ENCODE data around the gene TBC1D13. TPM values are rescaled to one million over a fixed set of nuclear protein-coding genes. Genes with fewer than 3 reads are reported as not detected.

TBC1D13 gene
- total RNA-seq, 1 experiment from 2014 or later = 10.9 TPM

DNA sequence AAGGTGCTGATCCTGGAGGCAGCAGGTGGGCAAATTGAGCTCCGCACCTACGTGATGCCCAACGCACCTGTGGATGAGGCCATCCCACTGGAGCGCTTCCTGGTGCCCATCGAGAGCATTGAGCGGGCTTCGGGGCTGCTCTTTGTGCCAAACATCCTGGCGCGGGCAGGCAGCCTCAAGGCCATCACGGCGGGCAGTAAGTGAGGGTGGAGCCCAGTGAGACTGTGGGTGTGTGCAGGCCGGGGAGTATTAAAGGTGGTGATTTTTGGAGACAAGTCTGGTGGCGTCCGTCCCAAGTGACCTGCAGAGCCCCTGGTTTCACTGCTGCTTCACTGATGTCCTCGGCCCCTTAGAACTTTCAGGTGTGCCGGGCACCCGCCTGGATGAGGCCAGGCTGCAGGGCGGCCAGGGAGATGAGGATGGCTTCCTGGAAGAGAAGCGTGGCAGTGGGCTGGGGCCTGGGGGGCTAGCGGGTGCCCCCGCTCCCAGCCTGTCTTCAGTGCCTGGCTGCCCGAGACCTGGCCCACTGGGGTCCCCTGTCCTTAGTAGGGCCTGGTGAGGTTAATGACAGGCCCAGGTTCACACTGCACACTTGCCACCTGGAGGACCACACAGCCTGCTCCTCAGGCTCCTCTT is 35.5 kb downstream of the TBC1D13 start:
- Mint-ChIP-seq H3K9me3 (ENCODE audit: unreplicated experiment) (no peaks in the 10 kb centered on the region), H3K4me1 (ENCODE audit: insufficient read depth, unreplicated experiment) (peaks cover 6% of the 10 kb centered on the region), H3K36me3 (ENCODE audit: insufficient read depth, unreplicated experiment) (peaks cover 38% of the 10 kb centered on the region), H3K27ac (ENCODE audit: low read depth, unreplicated experiment) (no peak overlapping the region), H3K27me3 (ENCODE audit: insufficient read depth, unreplicated experiment) (no peaks in the 10 kb centered on the region), H3K4me3 (ENCODE audit: unreplicated experiment) (no peak overlapping the region)
- BruUV-seq (replicated peaks) = no TSS peak
- no peak for DNase-seq (ENCODE audit: unreplicated experiment)
- ChIA-PET POLR2A (no interaction called here), CTCF (interaction anchor here (0.6 kb wide), 1 partner anchor 49 kb away, joined by 3 read pairs; no protein-coding TSS in a partner anchor)
- intact Hi-C loops (cut with micrococcal nuclease) = no loop called here
- no peak for TF ChIP-seq CTCF (IDR thresholded peaks at IDR 0.05; ENCODE audit: unreplicated experiment)

DNA sequence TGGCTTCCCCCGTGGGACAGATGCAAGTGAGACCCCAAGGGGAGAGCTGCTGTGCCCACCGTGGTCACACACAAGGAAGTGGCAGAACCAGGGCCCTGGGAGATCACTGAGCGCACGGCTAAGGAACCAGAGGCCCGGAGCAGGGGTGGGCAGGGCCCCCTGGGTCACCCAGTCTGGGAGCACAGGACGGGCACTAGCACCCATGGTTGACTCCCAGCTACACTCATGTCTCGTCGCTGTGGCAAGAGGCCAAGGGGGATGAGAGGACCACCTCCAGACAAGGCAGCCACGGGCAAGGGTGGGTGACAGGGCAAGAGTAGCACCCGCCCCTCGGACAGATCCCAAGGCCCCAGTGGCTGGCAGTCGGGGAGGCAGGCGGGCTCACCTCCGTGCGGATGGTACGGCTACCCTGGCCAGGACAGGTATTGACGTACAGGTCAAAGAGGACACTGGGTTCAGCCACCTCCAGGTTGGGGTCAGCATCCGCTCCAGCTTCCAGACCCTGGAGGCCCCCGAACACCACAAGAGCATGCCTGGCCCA is 36.4 kb downstream of the TBC1D13 start:
- peaks cover 7% of the 10 kb centered on the region for H3K4me1 Mint-ChIP-seq (ENCODE audit: insufficient read depth, unreplicated experiment)
- intact Hi-C loops (cut with micrococcal nuclease) = no loop called here
- ChIA-PET POLR2A (no interaction called here), CTCF (interaction anchor here (0.6 kb wide), 2 partner anchors 50 to 187 kb away, joined by 3 read pairs; no protein-coding TSS in a partner anchor)
- no peaks in the 10 kb centered on the region for H3K27me3 Mint-ChIP-seq (ENCODE audit: insufficient read depth, unreplicated experiment)
- BruUV-seq (replicated peaks) = no TSS peak
- no peak overlapping the region for H3K4me3 Mint-ChIP-seq (ENCODE audit: unreplicated experiment)
- peaks cover 34% of the 10 kb centered on the region for H3K36me3 Mint-ChIP-seq (ENCODE audit: insufficient read depth, unreplicated experiment)
- H3K9me3 Mint-ChIP-seq (ENCODE audit: unreplicated experiment) = no peaks in the 10 kb centered on the region
- no peak for TF ChIP-seq CTCF (IDR thresholded peaks at IDR 0.05; ENCODE audit: unreplicated experiment)
- DNase-seq (ENCODE audit: unreplicated experiment) = no peak
- H3K27ac Mint-ChIP-seq (ENCODE audit: low read depth, unreplicated experiment) = no peak overlapping the region

- H3K36me3 Mint-ChIP-seq (ENCODE audit: insufficient read depth, unreplicated experiment) = peaks cover 34% of the 10 kb centered on the region
- ChIA-PET POLR2A (no interaction called here), CTCF (interaction anchor here (0.6 kb wide), 1 partner anchor 188 kb away, joined by 3 read pairs; no protein-coding TSS in a partner anchor)
- H3K27me3 Mint-ChIP-seq (ENCODE audit: insufficient read depth, unreplicated experiment) = no peaks in the 10 kb centered on the region
- BruUV-seq (replicated peaks) = no TSS peak
- no peak overlapping the region for H3K4me3 Mint-ChIP-seq (ENCODE audit: unreplicated experiment)
- H3K27ac Mint-ChIP-seq (ENCODE audit: low read depth, unreplicated experiment) = no peak overlapping the region
- no peak for DNase-seq (ENCODE audit: unreplicated experiment)
- H3K9me3 Mint-ChIP-seq (ENCODE audit: unreplicated experiment) = no peaks in the 10 kb centered on the region
- intact Hi-C loops (cut with micrococcal nuclease) = no loop called here
- no peak for TF ChIP-seq CTCF (IDR thresholded peaks at IDR 0.05; ENCODE audit: unreplicated experiment)
- peaks cover 12% of the 10 kb centered on the region for H3K4me1 Mint-ChIP-seq (ENCODE audit: insufficient read depth, unreplicated experiment)
Observed at GRCh38 chr9:128823903-128824406, 36.9 kb downstream of the TBC1D13 start.

- H3K27ac Mint-ChIP-seq (ENCODE audit: low read depth, unreplicated experiment) = no peak overlapping the region
- H3K9me3 Mint-ChIP-seq (ENCODE audit: unreplicated experiment) = no peaks in the 10 kb centered on the region
- H3K27me3 Mint-ChIP-seq (ENCODE audit: insufficient read depth, unreplicated experiment) = no peaks in the 10 kb centered on the region
- peaks cover 15% of the 10 kb centered on the region for H3K4me1 Mint-ChIP-seq (ENCODE audit: insufficient read depth, unreplicated experiment)
- ChIA-PET CTCF (no interaction called here), POLR2A (no interaction called here)
- intact Hi-C loops (cut with micrococcal nuclease) = no loop called here
- DNase-seq (ENCODE audit: unreplicated experiment) = no peak
- no peak overlapping the region for H3K4me3 Mint-ChIP-seq (ENCODE audit: unreplicated experiment)
- TF ChIP-seq CTCF (IDR thresholded peaks at IDR 0.05; ENCODE audit: unreplicated experiment) = no peak
- BruUV-seq (replicated peaks) = no TSS peak
- peaks cover 34% of the 10 kb centered on the region for H3K36me3 Mint-ChIP-seq (ENCODE audit: insufficient read depth, unreplicated experiment)
Observed at GRCh38 chr9:128824911-128825310, 37.9 kb downstream of the TBC1D13 start.

All from MCF 10A (cell line).